A549 (cell line): ENCODE results near the gene SLC24A3.

Experiments used
- CTCF ChIP-seq: fragments of >200 bp; sonication (Bioruptor Twin); formaldehyde crosslinking; IDR thresholded peaks from 3 replicates; pipeline ENCODE4 v1.5.1; 2016
- ELK1 ChIP-seq: fragments of 150-350 bp; IDR thresholded peaks from 2 replicates; pipeline ENCODE4 v1.6.1; 2014; ENCODE audit warnings: low read depth, mild to moderate bottlenecking, low read length
- EP300 ChIP-seq, 2 experiments: fragments of >200 bp; sonication (Bioruptor Twin); formaldehyde crosslinking; IDR thresholded peaks; 2 replicates in 1 of 2; 3 replicates in 1 of 2; pipeline ENCODE4 v1.6.1; 2016 to 2017
- HDAC2 ChIP-seq: fragments of 200-600 bp; sonication (generic); IDR thresholded peaks from 2 replicates; pipeline ENCODE4 v1.6.1; 2016
- HEYL ChIP-seq: fragments of 250-450 bp; sonication (Bioruptor Pico); IDR thresholded peaks from 2 replicates; pipeline ENCODE4 v1.8.0; 2021; ENCODE audit warnings: mild to moderate bottlenecking, moderate library complexity
- KDM1A ChIP-seq: fragments of 200-600 bp; sonication (generic); IDR thresholded peaks from 2 replicates; pipeline ENCODE4 v1.6.1; 2016; ENCODE audit warnings: low read depth, mild to moderate bottlenecking
- PHF8 ChIP-seq: fragments of 200-600 bp; sonication (generic); IDR thresholded peaks from 2 replicates; pipeline ENCODE4 v1.6.1; 2016; ENCODE audit warnings: low read depth, mild to moderate bottlenecking, antibody characterized with exemption, moderate library complexity, borderline replicate concordance
- POLR2A ChIP-seq: IDR thresholded peaks from 2 replicates; pipeline ENCODE4 v1.6.1; 2012; ENCODE audit warnings: mild to moderate bottlenecking, low read length
- POLR2AphosphoS2 ChIP-seq: conservative IDR thresholded peaks from 2 replicates; pipeline ENCODE4 v1.6.1; 2012; ENCODE audit warnings: low read length, improper control_type of control experiment, inconsistent platforms
- RCOR1 ChIP-seq: fragments of 150-350 bp; IDR thresholded peaks from 2 replicates; pipeline ENCODE4 v1.6.1; 2014; ENCODE audit warnings: antibody characterized with exemption, low read length, low read depth
- SMC3 ChIP-seq: fragments of >200 bp; sonication (Bioruptor Twin); formaldehyde crosslinking; IDR thresholded peaks from 3 replicates; pipeline ENCODE4 v1.6.1; 2018; ENCODE audit warnings: inconsistent platforms

- TF ChIP-seq POLR2A (no peak), RCOR1 (no peak), CTCF (no peak), SMC3 (no peak), POLR2AphosphoS2 (no peak), HDAC2 (no peak), HEYL (CRISPR knock-in tag) (no peak), PHF8 (no peak), EP300 (IDR thresholded peaks at IDR 0.05) (no peak), ELK1 (no peak), KDM1A (no peak)
Measured at GRCh38 chr20:19512886-19513677, 300.6 kb downstream of the SLC24A3 start.
